Panc1 (cell line): ENCODE results near the gene HEG1. TPM values are rescaled to one million over a fixed set of nuclear protein-coding genes. Genes with fewer than 3 reads are reported as not detected.

Source experiments
- ATAC-seq: fragments of 200-7000 bp; cut with Tn5 transposase; 2 replicates; pipeline ENCODE4 v1.9.1; 2020; ENCODE audit warnings: mild to moderate bottlenecking, moderate library complexity
- BruUV-seq: library from RNA; stranded (reverse); fragments of 400-500 nt; replicated peaks from 2 replicates; lab custom pipeline; 2021; lab: Mats Ljungman, UMichigan
- CTCF ChIA-PET: fragments of 300-600 bp; sonication (Branson Sonifier 250); formaldehyde crosslinking; loops from one replicate; lab custom pipeline; 2022; ENCODE audit warnings: antibody characterized with exemption; lab: Charles Lee
- POLR2A ChIA-PET: fragments of 300-600 bp; sonication (Branson Sonifier 250); formaldehyde crosslinking; loops from one replicate; lab custom pipeline; 2022; ENCODE audit warnings: antibody characterized with exemption; lab: Charles Lee
- DNase-seq: peaks from one replicate; pipeline ENCODE4 v3.0.0-alpha.2; 2010; ENCODE audit warnings: low read depth, low spot score
- H3K27ac ChIP-seq: 2 replicates; pipeline ENCODE4 v1.5.1; 2011; ENCODE audit warnings: mild to moderate bottlenecking, low read length, inconsistent platforms
- H3K27me3 ChIP-seq: fragments of 200-500 bp; sonication (Bioruptor generic); 2 replicates; pipeline ENCODE4 v1.6.0; 2014; ENCODE audit warnings: low read length, inconsistent platforms; ENCODE audit not compliant: control insufficient read depth, insufficient read depth
- H3K36me3 ChIP-seq: fragments of 200-500 bp; sonication (Bioruptor generic); 2 replicates; pipeline ENCODE4 v1.5.1; 2014; ENCODE audit warnings: inconsistent platforms, mild to moderate bottlenecking, low read length, moderate library complexity; ENCODE audit not compliant: control insufficient read depth, insufficient read depth
- H3K4me1 ChIP-seq: 2 replicates; pipeline ENCODE4 v1.5.1; 2011; ENCODE audit warnings: inconsistent platforms, mild to moderate bottlenecking, low read length, moderate library complexity; ENCODE audit not compliant: control insufficient read depth, insufficient read depth
- H3K4me3 ChIP-seq, 2 experiments: 2 replicates each; pipeline ENCODE4 v1.5.1; 2011 to 2012; ENCODE audit warnings: low read depth in 2 of 2, low read length in 2 of 2, mild to moderate bottlenecking in 2 of 2, inconsistent platforms in 1 of 2, moderate library complexity in 1 of 2
- H3K9me3 ChIP-seq: fragments of 200-500 bp; sonication (Bioruptor generic); 2 replicates; pipeline ENCODE4 v1.5.1; 2014; ENCODE audit warnings: low read depth, mild to moderate bottlenecking, inconsistent platforms, low read length, moderate library complexity; ENCODE audit not compliant: control insufficient read depth, insufficient read depth
- CTCF ChIP-seq: fragments of 450-650 bp; IDR thresholded peaks from 2 replicates; pipeline ENCODE4 v1.5.1; 2017; ENCODE audit warnings: mild to moderate bottlenecking
- POLR2AphosphoS5 ChIP-seq: IDR thresholded peaks from 2 replicates; pipeline ENCODE4 v1.6.1; 2012; ENCODE audit warnings: mild to moderate bottlenecking, low read depth, low read length, moderate library complexity
- REST ChIP-seq, 2 experiments: IDR thresholded peaks; 2 replicates each; pipeline ENCODE4 v1.6.1; 2011 to 2012; ENCODE audit warnings: low read depth in 2 of 2, control low read depth in 1 of 2, low read length in 1 of 2, mild to moderate bottlenecking in 1 of 2, moderate library complexity in 1 of 2; ENCODE audit not compliant: insufficient read depth in 1 of 2
- SIN3A ChIP-seq: IDR thresholded peaks from 2 replicates; pipeline ENCODE4 v1.6.1; 2012; ENCODE audit warnings: low read depth, mild to moderate bottlenecking, low read length, moderate library complexity, borderline replicate concordance; ENCODE audit not compliant: insufficient read depth
- TCF7L2 ChIP-seq: IDR thresholded peaks from 2 replicates; pipeline ENCODE4 v1.6.1; 2011; ENCODE audit warnings: mild to moderate bottlenecking, low read depth, low read length, inconsistent platforms
- in situ Hi-C: cut with HindIII; loops from 2 replicates; pipeline ENCODE4 v1.10.0; 2016; ENCODE audit warnings: low sequenced_read_pairs, low pct_unique_long_range_greater_than_20kb
- intact Hi-C: fragments of 100-400 bp; cut with micrococcal nuclease; formaldehyde crosslinking; loops from one replicate; pipeline ENCODE4 v1.10.0; 2022; ENCODE audit not compliant: unreplicated experiment
- total RNA-seq: library from RNA; stranded (reverse); gene quantifications from one replicate; pipeline ENCODE4 v1.2.1, GENCODE V29; 2021; ENCODE audit not compliant: unreplicated experiment

HEG1 gene
- total RNA-seq, 1 experiment from 2014 or later = 141 TPM

GRCh38 chr3:124950026-124950425 is 105.8 kb downstream of the HEG1 start:
- POLR2A ChIA-PET = no interaction called here
- ATAC-seq = no peak

GRCh38 chr3:124942613-124943012 is 113.2 kb downstream of the HEG1 start:
- no TSS peak for BruUV-seq
- intact Hi-C loops (no loop called here), in situ Hi-C loops (no loop called here)
- H3K36me3 ChIP-seq = no peaks in the 10 kb centered on the region
- POLR2A ChIA-PET = no interaction called here
- DNase-seq (no peak), ATAC-seq (no peak)
- H3K27ac ChIP-seq = no peak overlapping the region
- no peak overlapping the region for H3K4me3 ChIP-seq
- no peaks in the 10 kb centered on the region for H3K9me3 ChIP-seq
- H3K27me3 ChIP-seq = no peaks in the 10 kb centered on the region
- no peaks in the 10 kb centered on the region for H3K4me1 ChIP-seq
- no peak for TF ChIP-seq SIN3A
- TF ChIP-seq CTCF = no peak
- TF ChIP-seq POLR2AphosphoS5 = no peak
- TF ChIP-seq REST (IDR thresholded peaks at IDR 0.05; ENCODE audit: insufficient read depth in 1 of 2, low read depth in 2 of 2, low read length in 1 of 2) = no peak
- TF ChIP-seq TCF7L2 = no peak
- CTCF ChIA-PET = no interaction called here

More at GRCh38 chr3:124950026-124950425, 105.8 kb downstream of the HEG1 start:
- Histone ChIP-seq H3K4me3 (no peak overlapping the region), H3K27ac (no peak overlapping the region), H3K4me1 (no peaks in the 10 kb centered on the region), H3K27me3 (no peaks in the 10 kb centered on the region), H3K36me3 (no peaks in the 10 kb centered on the region), H3K9me3 (no peaks in the 10 kb centered on the region)
- intact Hi-C loops (no loop called here), in situ Hi-C loops (no loop called here)
- TF ChIP-seq TCF7L2 (no peak), CTCF (no peak), POLR2AphosphoS5 (no peak), SIN3A (no peak), REST (IDR thresholded peaks at IDR 0.05; ENCODE audit: insufficient read depth in 1 of 2, low read depth in 2 of 2, low read length in 1 of 2) (no peak)
- BruUV-seq = no TSS peak
- CTCF ChIA-PET = no interaction called here
- DNase-seq = no peak
